Adrenal gland (tissue), 5 donors: Measurements from ENCODE around the gene HID1.

ENCODE experiments used
- POLR2A ChIP-seq, 2 donors: fragments of 450-650 bp; IDR thresholded peaks; one replicate each; pipeline ENCODE4 v1.6.1; 2017; ENCODE audit warnings: antibody characterized with exemption in 2 of 2, mild to moderate bottlenecking in 2 of 2, moderate library complexity in 1 of 2
- TF ChIP-seq, protein P1 (sequence below), 6 experiments: fragments of 450-650 bp in 4 of 6; fragments of 200-600 bp in 2 of 6; sonication (generic) in 1 of 6; IDR thresholded peaks; 1 replicate in 5 of 6; 2 replicates in 1 of 6; pipeline versions ENCODE4 v1.5.1 to v1.8.0; 2016 to 2021; ENCODE audit warnings: antibody characterized with exemption in 6 of 6, mild to moderate bottlenecking in 2 of 6, moderate library complexity in 1 of 6
- donor health status: DM: no; HTN: no; CAD: no.

GRCh38 chr17:74999523-74999922 lies 27.0 kb upstream of the HID1 start:
- TF ChIP-seq, protein P1, sequence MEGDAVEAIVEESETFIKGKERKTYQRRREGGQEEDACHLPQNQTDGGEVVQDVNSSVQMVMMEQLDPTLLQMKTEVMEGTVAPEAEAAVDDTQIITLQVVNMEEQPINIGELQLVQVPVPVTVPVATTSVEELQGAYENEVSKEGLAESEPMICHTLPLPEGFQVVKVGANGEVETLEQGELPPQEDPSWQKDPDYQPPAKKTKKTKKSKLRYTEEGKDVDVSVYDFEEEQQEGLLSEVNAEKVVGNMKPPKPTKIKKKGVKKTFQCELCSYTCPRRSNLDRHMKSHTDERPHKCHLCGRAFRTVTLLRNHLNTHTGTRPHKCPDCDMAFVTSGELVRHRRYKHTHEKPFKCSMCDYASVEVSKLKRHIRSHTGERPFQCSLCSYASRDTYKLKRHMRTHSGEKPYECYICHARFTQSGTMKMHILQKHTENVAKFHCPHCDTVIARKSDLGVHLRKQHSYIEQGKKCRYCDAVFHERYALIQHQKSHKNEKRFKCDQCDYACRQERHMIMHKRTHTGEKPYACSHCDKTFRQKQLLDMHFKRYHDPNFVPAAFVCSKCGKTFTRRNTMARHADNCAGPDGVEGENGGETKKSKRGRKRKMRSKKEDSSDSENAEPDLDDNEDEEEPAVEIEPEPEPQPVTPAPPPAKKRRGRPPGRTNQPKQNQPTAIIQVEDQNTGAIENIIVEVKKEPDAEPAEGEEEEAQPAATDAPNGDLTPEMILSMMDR (IDR thresholded peaks at IDR 0.05): no peak
- TF ChIP-seq POLR2A (IDR thresholded peaks at IDR 0.05): no peak
